Measurements from ENCODE around the gene ADGRF3. TPM values are rescaled to one million over a fixed set of nuclear protein-coding genes. Genes with fewer than 3 reads are reported as not detected.

Gene ADGRF3
- total and polyA plus RNA-seq, 2 of the 8 experiments (the other 6 are each of a cell fraction or from before 2014, with no cell fraction given), result 0.54 to 0.69 TPM

DNA sequence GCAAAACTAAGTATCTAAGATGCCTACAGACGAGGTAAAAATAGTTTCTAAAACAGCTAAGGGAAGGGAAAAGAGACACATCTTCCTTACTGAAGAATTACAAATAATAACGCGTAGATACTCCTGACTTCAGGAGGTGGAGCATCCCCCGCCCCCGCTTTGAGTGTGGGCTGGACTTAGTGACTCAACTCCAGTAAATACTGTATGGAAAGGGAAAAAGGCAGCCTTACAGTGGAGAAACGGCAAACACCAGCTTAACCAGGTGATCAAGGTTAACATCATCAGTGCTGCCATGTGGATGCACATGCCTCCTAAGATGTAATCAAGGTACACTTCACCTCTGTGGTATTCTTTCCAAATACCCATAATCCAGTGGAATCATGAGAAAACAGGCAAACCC is 53.9 kb downstream of the ADGRF3 start:
- H3K27ac ChIP-seq (ENCODE audit: low read depth, low read length), result no peak overlapping the region
- H3K27me3 ChIP-seq (replicated peaks in 1 of 4; ENCODE audit: control insufficient read depth in 3 of 4, extremely low read depth in 1 of 4, insufficient read depth in 3 of 4, low read length in 3 of 4), result no peaks in the 10 kb centered on the region
- CTCF ChIA-PET (ENCODE audit: partially characterized antibody), result interaction anchor here (1.7 kb wide), 1 partner anchor 21 kb away, joined by 4 read pairs; no protein-coding TSS in a partner anchor

More for the DNA sequence above, 53.9 kb downstream of the ADGRF3 start:
- Histone ChIP-seq H3K4ac (replicated peaks; ENCODE audit: insufficient read length, low read depth, low read length) (no peak overlapping the region), H3K23me2 (ENCODE audit: low read depth, low read length) (no peaks in the 10 kb centered on the region), H3K36me3 (ENCODE audit: control insufficient read depth in 2 of 4, insufficient read depth in 4 of 4, low read length in 3 of 4) (peaks cover 0 to 5% (median under 1%) of the 10 kb centered on the region in 4 experiments; a peak in 3 of 8 replicates), H4K91ac (replicated peaks; ENCODE audit: insufficient read length, low read length) (no peak overlapping the region), H2AFZ (ENCODE audit: low read length) (no peak overlapping the region), H2BK20ac (ENCODE audit: low read length) (no peak overlapping the region), H3K18ac (ENCODE audit: extremely low read depth, low read length) (no peak overlapping the region), H4K8ac (ENCODE audit: extremely low read depth, insufficient read depth, low read length) (no peak overlapping the region), H3K56ac (replicated peaks; ENCODE audit: insufficient read length, low read depth, low read length) (no peak overlapping the region), H3K23ac (ENCODE audit: insufficient read length) (no peak overlapping the region), H2AK5ac (ENCODE audit: low read depth, low read length) (no peak overlapping the region), H2BK12ac (ENCODE audit: low read depth, low read length) (no peak overlapping the region), H4K20me1 (replicated peaks in 1 of 2; ENCODE audit: control insufficient read depth in 1 of 2, insufficient read depth in 2 of 2, low read length in 2 of 2) (no peaks in the 10 kb centered on the region), H2BK120ac (replicated peaks; ENCODE audit: low read depth, low read length) (no peak overlapping the region), H3K4me3 (ENCODE audit: extremely low read depth in 1 of 4, insufficient read depth in 2 of 4, low read depth in 3 of 4, low read length in 4 of 4) (no peak overlapping the region), H3K4me2 (ENCODE audit: insufficient read depth in 1 of 2, low read depth in 2 of 2, low read length in 2 of 2) (no peak overlapping the region), H2BK5ac (ENCODE audit: low read depth, low read length) (no peak overlapping the region), H3K14ac (ENCODE audit: insufficient read length) (no peak overlapping the region), H3K4me1 (replicated peaks in 1 of 4; ENCODE audit: control insufficient read depth in 3 of 4, insufficient read depth in 4 of 4, low read length in 3 of 4) (peaks cover 0 to 3% (median 1%) of the 10 kb centered on the region in 4 experiments; a peak in 4 of 7 replicates), H3K79me1 (ENCODE audit: low read depth, low read length) (no peaks in the 10 kb centered on the region; the same call in 1 of the 2 replicates), H3K9ac (replicated peaks in 1 of 4; ENCODE audit: extremely low read depth in 1 of 4, low read depth in 3 of 4, low read length in 3 of 4) (no peak overlapping the region; a peak in 1 of 7 replicates), H3K9me3 (ENCODE audit: insufficient read depth in 2 of 2, low read depth in 1 of 2, low read length in 1 of 2) (no peaks in the 10 kb centered on the region), H2BK15ac (ENCODE audit: low read length) (no peak overlapping the region), H4K5ac (ENCODE audit: insufficient read length, low read depth, low read length) (no peak overlapping the region), H3K79me2 (ENCODE audit: control insufficient read depth in 1 of 2, insufficient read depth in 2 of 2, low read length in 2 of 2) (no peaks in the 10 kb centered on the region)
- FAIRE-seq, result no peak
- no peak for DNase-seq (ENCODE audit: low read depth in 1 of 2, low spot score in 2 of 2)
- POLR2A ChIA-PET (ENCODE audit: partially characterized antibody), result interaction anchor here (0.6 to 1.2 kb wide), 3 partner anchors 9 to 93 kb away, joined by 3 read pairs; partner anchors contain the start of genes HADHA and HADHB
- 81% methylated on average over 6 of the region's 6 CpGs; no CpG with 5 or more reads in 1 of the 2 experiments for WGBS, 2 experiments (ENCODE audit: extremely low coverage in 1 of 2, insufficient coverage in 1 of 2, insufficient read length in 1 of 2, insufficient replicate concordance in 2 of 2, low coverage in 1 of 2, low lambda C conversion rate in 2 of 2, missing lambda C conversion rate in 1 of 2)
- no peak for TF ChIP-seq EZH2 (IDR thresholded peaks at IDR 0.05; ENCODE audit: low read depth, low read length, severe bottlenecking)
